Kidney (tissue), 14 donors: ENCODE measurements around the gene ZNF66. TPM values are rescaled to one million over a fixed set of nuclear protein-coding genes. Genes with fewer than 3 reads are reported as not detected.
"Not testable (repeated sequence)": the region's sequence is repeated elsewhere in the genome, so short reads cannot be mapped to it uniquely, and the experiment has no call there.

Experiments used
- DNase-seq, 5 donors: peaks; one replicate each; pipeline ENCODE4 v3.0.0-alpha.2; 2013 to 2020
- FAIRE-seq: peaks from 2 replicates; lab custom pipeline; 2012; peaks lifted over from hg19 to GRCh38; lab: Jason Lieb, UNC
- H3K27ac ChIP-seq, 2 donors: one replicate each; pipeline ENCODE4 v1.7.0; 2013; ENCODE audit warnings: low read depth in 2 of 2, low read length in 2 of 2, inconsistent platforms in 1 of 2
- H3K27me3 ChIP-seq: one replicate; pipeline ENCODE4 v1.7.1; 2013; ENCODE audit warnings: low read length, inconsistent platforms; ENCODE audit not compliant: control insufficient read depth, insufficient read depth
- H3K36me3 ChIP-seq, 3 donors: one replicate each; pipeline versions ENCODE4 v1.7.0 to v1.7.1; 2013; ENCODE audit warnings: low read length in 3 of 3, control low read depth in 1 of 3, inconsistent platforms in 1 of 3; ENCODE audit not compliant: insufficient read depth in 3 of 3, control insufficient read depth in 2 of 3
- H3K4me1 ChIP-seq, 3 donors: one replicate each; pipeline versions ENCODE4 v1.7.0 to v1.7.1; 2013; ENCODE audit warnings: low read length in 3 of 3, inconsistent platforms in 1 of 3, low read depth in 1 of 3; ENCODE audit not compliant: control insufficient read depth in 2 of 3, insufficient read depth in 2 of 3
- H3K4me3 ChIP-seq, 3 donors: one replicate each; pipeline versions ENCODE4 v1.7.0 to v1.8.1; 2013; ENCODE audit warnings: low read length in 3 of 3, control low read depth in 1 of 3, inconsistent platforms in 1 of 3
- H3K9ac ChIP-seq, 3 donors: one replicate each; pipeline versions ENCODE4 v1.7.0 to v1.7.1; 2013; ENCODE audit warnings: low read length in 3 of 3, control low read depth in 1 of 3, inconsistent platforms in 1 of 3
- H3K9me3 ChIP-seq, 3 donors: one replicate each; pipeline versions ENCODE4 v1.7.0 to v1.7.1; 2013; ENCODE audit warnings: low read length in 3 of 3, control low read depth in 1 of 3, inconsistent platforms in 1 of 3; ENCODE audit not compliant: control insufficient read depth in 2 of 3, insufficient read depth in 1 of 3
- intact Hi-C: fragments of 100-400 bp; cut with DNase I; formaldehyde crosslinking; loops from one replicate; pipeline ENCODE4 v1.11.1; 2022
- polyA plus RNA-seq: library from polyadenylated mRNA; stranded (reverse); fragments of 350-450 nt; fragmentation: Illumina TruSeq; extraction: RNeasy Lipid Tissue Mini Kit (QIAGEN cat#74804); gene quantifications from one replicate; pipeline ENCODE4 v1.2.3, GENCODE V29; 2014; ENCODE audit warnings: low read depth, low replicate concordance; ENCODE audit not compliant: insufficient read depth
- total RNA-seq: library from RNA; stranded (reverse); fragmentation: NEBNext Ultra II Directional; extraction: Animal tissue kit (Norgen Biotek cat#: 25700); gene quantifications from one replicate; pipeline ENCODE4 v1.2.1, GENCODE V29; 2021
- TF ChIP-seq, protein P1 (sequence below): IDR thresholded peaks from 3 replicates; pipeline ENCODE4 v1.5.1; 2012; ENCODE audit warnings: mild to moderate bottlenecking, moderate library complexity, borderline replicate concordance; ENCODE audit not compliant: insufficient read depth; ENCODE audit errors: extremely low read depth
- donor health status: control.
- donor health status: control.
- donor health status: control.
- donor health status: control.
- donor health status: control.
- donor health status: DM: yes; HTN: yes; CAD: no.
- donor health status: Normal renal cell carcinoma (clear cell type).

Gene ZNF66
- total and polyA plus RNA-seq, 2 donors from 2014 or later, result 5.8 TPM; not detected in 1

GRCh38 chr19:20787786-20788185 lies 11.7 kb downstream of the ZNF66 start:
- no peaks in the 10 kb centered on the region for H3K36me3 ChIP-seq
- no peak for DNase-seq
- TF ChIP-seq, protein P1, sequence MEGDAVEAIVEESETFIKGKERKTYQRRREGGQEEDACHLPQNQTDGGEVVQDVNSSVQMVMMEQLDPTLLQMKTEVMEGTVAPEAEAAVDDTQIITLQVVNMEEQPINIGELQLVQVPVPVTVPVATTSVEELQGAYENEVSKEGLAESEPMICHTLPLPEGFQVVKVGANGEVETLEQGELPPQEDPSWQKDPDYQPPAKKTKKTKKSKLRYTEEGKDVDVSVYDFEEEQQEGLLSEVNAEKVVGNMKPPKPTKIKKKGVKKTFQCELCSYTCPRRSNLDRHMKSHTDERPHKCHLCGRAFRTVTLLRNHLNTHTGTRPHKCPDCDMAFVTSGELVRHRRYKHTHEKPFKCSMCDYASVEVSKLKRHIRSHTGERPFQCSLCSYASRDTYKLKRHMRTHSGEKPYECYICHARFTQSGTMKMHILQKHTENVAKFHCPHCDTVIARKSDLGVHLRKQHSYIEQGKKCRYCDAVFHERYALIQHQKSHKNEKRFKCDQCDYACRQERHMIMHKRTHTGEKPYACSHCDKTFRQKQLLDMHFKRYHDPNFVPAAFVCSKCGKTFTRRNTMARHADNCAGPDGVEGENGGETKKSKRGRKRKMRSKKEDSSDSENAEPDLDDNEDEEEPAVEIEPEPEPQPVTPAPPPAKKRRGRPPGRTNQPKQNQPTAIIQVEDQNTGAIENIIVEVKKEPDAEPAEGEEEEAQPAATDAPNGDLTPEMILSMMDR, result no peak

GRCh38 chr19:20791806-20792205 lies 15.7 kb downstream of the ZNF66 start:
- Histone ChIP-seq H3K9ac (no peak overlapping the region), H3K9me3 (no peaks in the 10 kb centered on the region), H3K27ac (no peak overlapping the region), H3K27me3 (no peaks in the 10 kb centered on the region), H3K4me3 (no peak overlapping the region), H3K36me3 (no peaks in the 10 kb centered on the region), H3K4me1 (no peaks in the 10 kb centered on the region)
- TF ChIP-seq, protein P1, result no peak
- FAIRE-seq, result no peak
- DNase-seq, result no peak
- intact Hi-C loops, result no loop called here

More at GRCh38 chr19:20787786-20788185, 11.7 kb downstream of the ZNF66 start:
- FAIRE-seq, result no peak
- no peak overlapping the region for H3K9ac ChIP-seq
- H3K4me1 ChIP-seq, result no peaks in the 10 kb centered on the region
- H3K27ac ChIP-seq, result no peak overlapping the region
- no peaks in the 10 kb centered on the region for H3K9me3 ChIP-seq
- no peak overlapping the region for H3K4me3 ChIP-seq
- no peaks in the 10 kb centered on the region for H3K27me3 ChIP-seq
- intact Hi-C loops, result no loop called here

DNA sequence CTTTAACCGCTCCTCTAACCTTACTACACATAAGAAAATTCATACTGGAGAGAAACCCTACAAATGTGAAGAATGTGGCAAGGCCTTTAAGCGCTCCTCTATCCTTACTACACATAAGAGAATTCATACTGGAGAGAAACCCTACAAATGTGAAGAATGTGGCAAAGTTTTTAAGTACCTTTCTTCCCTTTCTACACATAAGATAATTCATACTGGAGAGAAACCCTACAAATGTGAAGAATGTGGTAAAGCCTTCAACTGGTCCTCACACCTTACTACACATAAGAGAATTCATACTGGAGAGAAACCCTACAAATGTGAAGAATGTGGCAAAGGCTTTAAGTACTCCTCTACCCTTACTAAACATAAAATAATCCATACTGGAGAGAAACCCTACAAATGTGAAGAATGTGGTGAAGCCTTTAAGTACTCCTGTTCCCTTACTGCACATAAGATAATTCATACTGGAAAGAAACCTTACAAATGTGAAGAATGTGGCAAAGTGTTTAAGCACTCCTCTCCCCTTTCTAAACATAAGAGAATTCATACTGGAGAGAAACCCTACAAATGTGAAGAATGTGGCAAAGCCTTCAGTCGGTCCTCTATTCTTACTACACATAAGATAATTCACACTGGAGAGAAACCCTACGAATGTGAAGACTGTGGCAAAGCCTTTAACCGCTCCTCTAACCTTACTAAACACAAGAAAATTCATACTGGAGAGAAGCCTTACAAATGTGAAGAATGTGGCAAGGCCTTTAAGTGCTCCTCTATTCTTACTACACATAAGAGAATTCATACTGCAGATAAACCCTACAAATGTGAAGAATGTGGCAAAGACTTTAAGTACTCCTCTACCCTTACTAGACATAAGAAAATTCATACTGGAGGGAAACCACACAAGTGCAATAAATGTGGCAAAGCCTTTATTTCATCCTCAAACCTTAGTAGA lies 30.5 kb downstream of the ZNF66 start:
- FAIRE-seq, H3K36me3 ChIP-seq, H3K27ac ChIP-seq, DNase-seq, H3K9ac ChIP-seq, H3K4me3 ChIP-seq, H3K4me1 ChIP-seq, intact Hi-C loops, H3K27me3 ChIP-seq: not testable (repeated sequence)
- H3K9me3 ChIP-seq, result peaks cover 1 to 37% (median 8%) of the 10 kb centered on the region in 3 donors

DNA sequence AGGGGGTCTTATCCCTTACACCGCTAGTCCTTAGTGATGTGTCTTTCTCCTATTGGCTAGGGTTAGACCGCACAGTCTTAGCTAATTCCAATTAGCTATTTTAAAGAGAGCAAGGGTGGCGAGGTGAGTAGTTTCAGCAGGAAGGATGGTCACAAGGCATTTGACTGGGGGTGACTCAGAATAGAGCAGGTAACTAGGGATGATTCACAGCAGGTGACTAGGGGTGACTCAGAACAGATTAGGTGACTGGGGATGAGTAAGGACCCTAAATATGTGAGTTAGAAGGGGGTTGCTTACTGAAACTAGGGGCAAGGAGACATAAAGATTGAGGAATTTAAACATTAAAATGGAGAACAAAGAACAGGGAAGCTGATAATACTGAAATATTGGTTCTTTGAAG lies 64.3 kb downstream of the ZNF66 start:
- intact Hi-C loops, result no loop called here
- TF ChIP-seq, protein P1, result no peak
- no peak overlapping the region for H3K27ac ChIP-seq
- no peak overlapping the region for H3K4me3 ChIP-seq
- no peaks in the 10 kb centered on the region for H3K27me3 ChIP-seq
- H3K4me1 ChIP-seq, result no peaks in the 10 kb centered on the region
- FAIRE-seq (no peak), DNase-seq (no peak)
- no peak overlapping the region for H3K9ac ChIP-seq
- no peaks in the 10 kb centered on the region for H3K36me3 ChIP-seq
- H3K9me3 ChIP-seq, result peaks cover 0 to 4% (median 0%) of the 10 kb centered on the region in 3 donors
